CD4-positive, alpha-beta memory T cell (primary cell): ENCODE results near the gene CREM. TPM values are rescaled to one million over a fixed set of nuclear protein-coding genes. Genes with fewer than 3 reads are reported as not detected.

Experiments used
- CTCF ChIA-PET: fragments of 350-600 bp; sonication (Branson Sonifier 250); formaldehyde crosslinking; loops from one replicate; lab custom pipeline; 2021; ENCODE audit warnings: inconsistent platforms; ENCODE audit not compliant: partially characterized antibody; lab: Charles Lee
- POLR2A ChIA-PET: fragments of 350-600 bp; sonication (Branson Sonifier 250); formaldehyde crosslinking; loops from one replicate; lab custom pipeline; 2021; ENCODE audit not compliant: partially characterized antibody; lab: Charles Lee
- DNase-seq, 5 donors: peaks; one replicate each; pipeline versions ENCODE4 v3.0.0 to v3.0.0-alpha.2; 2020 to 2022; ENCODE audit warnings: mixed read lengths in 1 of 5
- H3K27ac ChIP-seq: one replicate; pipeline ENCODE4 v1.7.0; 2013; ENCODE audit warnings: low read depth, low read length
- H3K27me3 ChIP-seq: 2 replicates; pipeline ENCODE4 v1.7.0; 2013; ENCODE audit warnings: mild to moderate bottlenecking, low read length, moderate library complexity; ENCODE audit not compliant: insufficient read depth
- H3K36me3 ChIP-seq: 2 replicates; pipeline ENCODE4 v1.7.0; 2013; ENCODE audit warnings: mild to moderate bottlenecking, low read length, moderate library complexity; ENCODE audit not compliant: insufficient read depth
- H3K4me1 ChIP-seq: 2 replicates; pipeline ENCODE4 v1.7.0; 2013; ENCODE audit warnings: mild to moderate bottlenecking, low read length, moderate library complexity; ENCODE audit not compliant: insufficient read depth
- H3K4me3 ChIP-seq, 2 donors: one replicate each; pipeline ENCODE4 v1.7.0; 2013; ENCODE audit warnings: low read length in 2 of 2, mild to moderate bottlenecking in 1 of 2
- H3K9me3 ChIP-seq, 2 donors: one replicate each; pipeline ENCODE4 v1.7.0; 2013; ENCODE audit warnings: low read length in 2 of 2, control low read depth in 1 of 2; ENCODE audit not compliant: control insufficient read depth in 1 of 2
- H3K27ac Mint-ChIP-seq, 7 donors: one replicate each; pipeline ENCODE4 v1.8.0; 2020 to 2021; ENCODE audit warnings: mixed read lengths in 7 of 7, mild to moderate bottlenecking in 6 of 7, inconsistent platforms in 3 of 7, moderate library complexity in 3 of 7
- H3K27me3 Mint-ChIP-seq, 2 donors: one replicate each; pipeline ENCODE4 v1.8.0; 2020 to 2021; ENCODE audit warnings: mixed read lengths in 2 of 2
- H3K36me3 Mint-ChIP-seq, 2 donors: one replicate each; pipeline ENCODE4 v1.8.0; 2020 to 2021; ENCODE audit warnings: mixed read lengths in 2 of 2, inconsistent platforms in 1 of 2, mild to moderate bottlenecking in 1 of 2
- H3K4me1 Mint-ChIP-seq, 4 donors: one replicate each; pipeline ENCODE4 v1.8.0; 2020 to 2021; ENCODE audit warnings: mixed read lengths in 4 of 4, mild to moderate bottlenecking in 1 of 4
- H3K4me3 Mint-ChIP-seq, 8 donors: one replicate each; pipeline ENCODE4 v1.8.0; 2020 to 2021; ENCODE audit warnings: mixed read lengths in 8 of 8, mild to moderate bottlenecking in 7 of 8, moderate library complexity in 6 of 8, inconsistent platforms in 3 of 8
- H3K9me3 Mint-ChIP-seq, 8 donors: one replicate each; pipeline ENCODE4 v1.8.0; 2020 to 2021; ENCODE audit warnings: mixed read lengths in 8 of 8, mild to moderate bottlenecking in 5 of 8, inconsistent platforms in 3 of 8, moderate library complexity in 1 of 8
- intact Hi-C: fragments of 100-400 bp; cut with micrococcal nuclease; formaldehyde crosslinking; loops from one replicate; pipeline ENCODE4 v1.15.1; 2023
- polyA plus RNA-seq, 2 donors: library from polyadenylated mRNA; unstranded; fragments of 300-500 nt; fragmentation: Illumina TruSeq; gene quantifications; one replicate each; pipeline ENCODE4 v1.2.3, GENCODE V29; 2021
- total RNA-seq, 2 experiments: library from RNA; stranded (reverse); gene quantifications; one replicate each; pipeline ENCODE4 v1.2.3, GENCODE V29; 2021

CREM gene
- total and polyA plus RNA-seq, 4 experiments from 2014 or later, result 17.8 to 66.4 (median 26.5) TPM

DNA sequence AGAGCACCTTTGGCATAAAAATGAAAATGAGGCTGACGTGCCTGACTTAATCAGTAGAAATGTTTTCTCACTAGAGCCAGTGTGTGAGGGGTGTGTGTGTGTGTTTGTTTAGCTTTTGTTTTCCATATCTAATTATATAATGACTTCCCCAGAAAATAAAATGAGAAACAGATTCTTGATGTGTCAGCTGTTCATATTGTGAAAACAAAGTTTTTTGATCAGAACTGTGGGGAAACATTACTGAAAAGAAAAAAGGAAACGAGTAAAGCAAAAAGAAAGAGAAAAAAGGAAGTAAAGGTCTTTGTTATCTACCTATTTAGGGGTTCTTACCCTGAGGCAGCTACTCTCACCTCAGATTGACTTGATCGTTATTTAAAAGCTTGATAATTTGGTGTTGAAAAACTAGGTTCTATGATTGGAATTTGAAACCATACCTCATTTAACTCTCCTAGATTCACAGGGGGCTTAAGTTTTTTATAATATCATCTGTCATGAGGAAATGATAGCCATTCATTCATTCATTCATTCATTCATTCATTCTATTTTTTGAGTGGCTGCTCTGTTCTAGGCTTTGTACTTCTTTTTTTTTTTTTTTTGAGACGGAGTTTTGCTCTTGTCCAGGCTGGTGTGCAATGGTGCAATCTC is 58.0 kb downstream of the CREM start:
- Histone ChIP-seq H3K4me3 (no peak overlapping the region), H3K36me3 (no peaks in the 10 kb centered on the region), H3K27ac (no peak overlapping the region), H3K9me3 (no peaks in the 10 kb centered on the region), H3K4me1 (no peaks in the 10 kb centered on the region), H3K27me3 (no peaks in the 10 kb centered on the region)
- H3K4me1 Mint-ChIP-seq, result no peaks in the 10 kb centered on the region
- DNase-seq, result no peak
- H3K4me3 Mint-ChIP-seq, result no peak overlapping the region
- H3K27me3 Mint-ChIP-seq, result no peaks in the 10 kb centered on the region
- ChIA-PET POLR2A (interaction anchor here (1.2 kb wide), 1 partner anchor 11 kb away, joined by 3 read pairs; no protein-coding TSS in a partner anchor), CTCF (interaction anchor here (0.6 to 1.6 kb wide), 2 partner anchors 11 to 56 kb away, joined by 3 to 7 read pairs; no protein-coding TSS in a partner anchor)
- no peaks in the 10 kb centered on the region for H3K9me3 Mint-ChIP-seq
- peaks cover 0 to under 1% of the 10 kb centered on the region in 2 donors for H3K36me3 Mint-ChIP-seq
- intact Hi-C loops, result loop anchor here (5.0 kb wide), 1 partner anchor 37 kb away; no protein-coding TSS in a partner anchor
- H3K27ac Mint-ChIP-seq, result peak overlapping the region in 4 of 7 donors; percentile 19 to 75 (median 72)

DNA sequence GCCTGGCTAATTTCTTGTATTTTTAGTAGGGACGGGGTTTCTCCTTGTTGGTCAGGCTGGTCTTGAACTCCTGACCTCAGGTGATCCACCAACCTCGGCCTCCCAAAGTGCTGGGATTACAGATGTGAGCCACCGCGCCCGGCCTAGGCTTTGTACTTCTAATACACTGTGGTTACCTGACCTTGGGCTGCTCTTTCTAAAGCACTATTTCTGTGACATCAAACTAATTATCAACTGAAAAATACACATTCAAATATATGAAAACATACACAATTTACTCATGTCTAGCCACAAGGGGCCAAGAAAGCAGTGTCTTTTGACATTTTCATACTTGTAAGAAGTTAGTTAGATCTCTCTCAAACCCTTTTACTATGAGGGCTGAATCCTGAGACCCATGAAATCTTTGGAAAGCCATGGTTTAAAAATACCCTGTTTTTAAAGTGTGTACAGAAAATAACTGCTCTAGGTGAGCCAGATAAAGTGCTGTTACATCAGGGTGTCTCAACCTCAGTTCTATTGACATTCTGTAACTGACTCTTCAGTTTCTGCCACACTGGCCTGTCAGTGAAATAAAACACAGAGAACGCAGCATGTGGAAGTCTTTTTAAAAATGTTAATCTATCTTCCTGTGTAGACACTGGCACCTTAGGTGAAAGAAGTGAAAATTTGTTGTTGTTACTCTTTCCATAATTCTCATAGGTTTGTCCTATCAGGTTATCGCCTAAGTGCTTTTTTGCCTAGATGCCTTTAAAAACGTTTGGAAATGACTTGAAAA is 58.8 kb downstream of the CREM start:
- Mint-ChIP-seq H3K4me3 (no peak overlapping the region), H3K9me3 (no peaks in the 10 kb centered on the region), H3K36me3 (peaks cover 0 to 1% of the 10 kb centered on the region in 2 donors), H3K27me3 (no peaks in the 10 kb centered on the region), H3K4me1 (no peaks in the 10 kb centered on the region), H3K27ac (peak overlapping the region in 2 of 7 donors; percentile 13 to 25)
- Histone ChIP-seq H3K36me3 (no peaks in the 10 kb centered on the region), H3K9me3 (no peaks in the 10 kb centered on the region), H3K27ac (no peak overlapping the region), H3K27me3 (no peaks in the 10 kb centered on the region), H3K4me1 (no peaks in the 10 kb centered on the region), H3K4me3 (no peak overlapping the region)
- intact Hi-C loops, result no loop called here
- POLR2A ChIA-PET, result interaction anchor here (1.4 kb wide), 1 partner anchor 10 kb away, joined by 4 read pairs; no protein-coding TSS in a partner anchor
- CTCF ChIA-PET, result interaction anchor here (2.6 kb wide), 1 partner anchor 10 kb away, joined by 8 read pairs; no protein-coding TSS in a partner anchor
- DNase-seq, result no peak

DNA sequence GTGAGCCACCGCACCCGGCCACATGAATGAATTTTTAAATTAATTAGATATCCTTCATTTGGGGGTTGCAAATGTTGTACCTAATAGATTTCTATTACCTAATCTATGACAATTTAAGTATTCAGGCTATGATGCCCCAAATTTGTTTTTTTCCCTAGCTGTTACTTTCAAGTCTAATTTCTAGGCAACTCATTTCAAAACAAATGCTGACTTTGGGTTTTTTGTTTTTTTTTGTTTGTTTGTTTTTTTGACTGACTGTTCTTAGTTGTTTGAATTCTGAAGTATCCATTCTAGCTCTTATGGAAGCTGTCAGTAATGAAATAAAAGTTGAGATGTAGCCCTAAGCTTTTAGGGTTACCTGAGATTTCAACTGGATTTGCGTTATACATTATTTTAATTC is 62.3 kb downstream of the CREM start:
- ChIA-PET POLR2A (interaction anchor here (0.6 kb wide), 1 partner anchor 834 kb away, joined by 3 read pairs; no protein-coding TSS in a partner anchor), CTCF (interaction anchor here (1.1 to 1.5 kb wide), 2 partner anchors 28 to 30 kb away, joined by 3 to 5 read pairs; no protein-coding TSS in a partner anchor)
- no peak for DNase-seq
- H3K36me3 ChIP-seq, result no peaks in the 10 kb centered on the region
- H3K9me3 ChIP-seq, result no peaks in the 10 kb centered on the region
- intact Hi-C loops, result no loop called here
- Mint-ChIP-seq H3K4me3 (no peak overlapping the region), H3K27ac (no peak overlapping the region), H3K4me1 (peaks cover 0 to 4% (median 2%) of the 10 kb centered on the region in 4 donors), H3K36me3 (peaks cover 5 to 15% of the 10 kb centered on the region in 2 donors), H3K27me3 (no peaks in the 10 kb centered on the region), H3K9me3 (no peaks in the 10 kb centered on the region)
- H3K27ac ChIP-seq, result no peak overlapping the region
- H3K4me3 ChIP-seq, result no peak overlapping the region
- H3K27me3 ChIP-seq, result no peaks in the 10 kb centered on the region
- H3K4me1 ChIP-seq, result no peaks in the 10 kb centered on the region

DNA sequence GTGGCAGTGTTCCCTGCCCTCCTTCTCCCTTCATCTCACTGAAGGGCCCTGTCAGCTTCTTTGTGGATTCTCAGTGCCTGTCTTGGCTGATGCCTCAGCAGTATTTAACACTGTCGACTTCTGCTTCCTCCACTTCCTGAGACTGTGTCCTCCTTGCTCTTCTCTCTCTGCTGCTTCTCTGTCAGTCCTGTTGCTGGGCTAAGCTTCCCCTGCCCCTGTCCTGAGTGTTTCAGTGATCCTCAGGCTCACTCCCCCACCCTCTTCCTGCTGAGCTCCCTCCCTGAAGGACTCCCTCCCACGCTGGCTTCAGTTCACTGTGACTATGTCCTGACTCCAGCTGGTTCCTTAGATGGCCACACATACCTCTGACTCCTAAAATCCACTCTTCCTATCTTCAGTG is 64.9 kb downstream of the CREM start:
- H3K9me3 ChIP-seq, result no peaks in the 10 kb centered on the region
- Mint-ChIP-seq H3K9me3 (peaks cover 0 to 5% (median 0%) of the 10 kb centered on the region in 8 donors), H3K4me1 (peaks cover 12 to 20% (median 14%) of the 10 kb centered on the region in 4 donors), H3K27ac (peak overlapping the region; percentile 28 to 92 (median 65)), H3K36me3 (peaks cover 10 to 15% of the 10 kb centered on the region in 2 donors), H3K27me3 (no peaks in the 10 kb centered on the region), H3K4me3 (no peak overlapping the region)
- intact Hi-C loops, result no loop called here
- no peaks in the 10 kb centered on the region for H3K27me3 ChIP-seq
- H3K4me1 ChIP-seq, result peaks cover 19% of the 10 kb centered on the region
- DNase-seq, result no peak
- ChIA-PET POLR2A (interaction anchor here (1.0 to 1.5 kb wide), 2 partner anchors 16 to 64 kb away, joined by 3 to 5 read pairs; partner anchors contain the start of gene CREM), CTCF (interaction anchor here (1.6 to 7.3 kb wide), 2 partner anchors 61 to 71 kb away, joined by 5 to 242 read pairs; partner anchors contain the start of gene CREM)
- no peak overlapping the region for H3K4me3 ChIP-seq
- H3K36me3 ChIP-seq, result no peaks in the 10 kb centered on the region
- no peak overlapping the region for H3K27ac ChIP-seq

DNA sequence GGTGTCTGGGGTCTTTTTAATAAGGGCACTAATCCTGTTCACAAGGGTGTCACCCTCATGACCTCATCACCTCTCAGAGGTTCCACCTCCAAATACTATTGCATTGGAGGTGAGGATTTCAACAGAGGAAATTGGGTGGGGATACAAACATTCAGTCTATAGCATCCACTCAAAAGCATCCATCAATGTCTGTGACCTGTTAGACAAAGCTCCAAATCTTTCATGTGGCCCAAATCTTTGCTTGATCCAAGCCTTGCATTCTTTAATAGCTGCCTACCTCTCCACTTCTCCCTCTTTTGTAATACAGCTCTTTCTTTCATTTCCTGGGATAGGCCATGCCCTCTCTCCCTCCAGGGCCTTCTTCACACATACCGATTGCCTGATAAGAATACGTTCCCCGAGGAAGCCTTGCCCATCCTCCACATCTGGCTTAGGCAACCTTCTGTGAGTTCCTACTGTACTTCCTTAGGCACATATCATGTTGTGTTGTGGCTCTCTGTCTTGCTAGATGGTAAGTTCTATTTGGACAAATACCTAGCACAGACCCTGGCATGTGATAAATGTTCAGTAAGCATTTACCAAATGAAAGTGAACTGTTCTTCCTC is 66.1 kb downstream of the CREM start:
- Histone ChIP-seq H3K27ac (no peak overlapping the region), H3K27me3 (no peaks in the 10 kb centered on the region), H3K36me3 (no peaks in the 10 kb centered on the region), H3K9me3 (no peaks in the 10 kb centered on the region), H3K4me3 (no peak overlapping the region), H3K4me1 (peaks cover 25% of the 10 kb centered on the region)
- Mint-ChIP-seq H3K27ac (peak overlapping the region in 6 of 7 donors; percentile 25 to 95 (median 52)), H3K36me3 (peaks cover 10 to 15% of the 10 kb centered on the region in 2 donors), H3K9me3 (peaks cover 0 to 5% (median 0%) of the 10 kb centered on the region in 8 donors), H3K4me3 (no peak overlapping the region), H3K4me1 (peaks cover 12 to 20% (median 14%) of the 10 kb centered on the region in 4 donors), H3K27me3 (no peaks in the 10 kb centered on the region)
- intact Hi-C loops, result no loop called here
- ChIA-PET POLR2A (interaction anchor here (1.3 kb wide), 1 partner anchor 65 kb away, joined by 3 read pairs; no protein-coding TSS in a partner anchor), CTCF (interaction anchor here (1.6 to 7.3 kb wide), 2 partner anchors 63 to 72 kb away, joined by 5 to 242 read pairs; partner anchors contain the start of gene CREM)
- DNase-seq, result no peak

DNA sequence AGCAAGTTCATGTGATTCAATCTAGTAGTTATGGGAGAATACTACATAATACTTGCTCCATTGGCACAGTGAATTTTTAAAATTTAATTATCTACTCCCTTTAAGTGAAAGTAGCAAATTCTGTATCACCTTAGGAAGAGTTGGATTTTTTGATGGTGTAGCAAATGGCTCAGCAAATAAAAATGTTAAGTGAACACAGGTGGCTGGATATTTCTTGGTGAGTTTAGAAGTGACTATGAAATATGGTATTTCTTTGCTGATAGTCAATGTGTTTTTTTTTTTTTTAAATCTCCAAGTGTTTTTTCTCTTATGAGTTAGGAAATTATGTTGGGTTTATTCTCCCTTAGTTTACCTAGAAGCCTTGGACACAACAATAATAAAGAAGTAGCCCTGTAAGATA is 67.8 kb downstream of the CREM start:
- CTCF ChIA-PET, result interaction anchor here (1.3 to 7.3 kb wide), 8 partner anchors 12 to 199 kb away, joined by 4 to 242 read pairs (median 14); partner anchors contain the start of gene CREM
- Mint-ChIP-seq H3K27ac (peak overlapping the region; percentile 91 to 100 (median 99)), H3K27me3 (no peaks in the 10 kb centered on the region), H3K4me1 (peaks cover 12 to 20% (median 14%) of the 10 kb centered on the region in 4 donors), H3K4me3 (no peak overlapping the region), H3K9me3 (peaks cover 0 to 5% (median 0%) of the 10 kb centered on the region in 8 donors), H3K36me3 (peaks cover 10 to 15% of the 10 kb centered on the region in 2 donors)
- intact Hi-C loops, result loop anchor here (2.0 kb wide), 1 partner anchor 46 kb away; no protein-coding TSS in a partner anchor
- H3K27ac ChIP-seq, result peak overlapping the region; percentile 93
- no peak for DNase-seq
- H3K4me1 ChIP-seq, result peaks cover 25% of the 10 kb centered on the region
- H3K36me3 ChIP-seq, result no peaks in the 10 kb centered on the region
- no peaks in the 10 kb centered on the region for H3K27me3 ChIP-seq
- H3K9me3 ChIP-seq, result no peaks in the 10 kb centered on the region
- H3K4me3 ChIP-seq, result no peak overlapping the region
- POLR2A ChIA-PET, result interaction anchor here (1.3 to 3.8 kb wide), 5 partner anchors 45 to 105 kb away, joined by 3 to 248 read pairs (median 26); partner anchors contain the start of genes CREM and CUL2
